Measurements from ENCODE around the gene HOXA2.
A peak's percentile ranks its signal among the peaks of the same experiment; 100 is the strongest.

The HOXA2 gene

GRCh38 chr7:27133409-27134231 lies 31.1 kb upstream of the HOXA2 start:
- H3K27ac ChIP-seq, result no peak overlapping the region
- H3K4me3 ChIP-seq, result no peak overlapping the region
- peak; percentile 43 for DNase-seq (ENCODE audit: low spot score)
- TF ChIP-seq CTCF (IDR thresholded peaks at IDR 0.05), result no peak

GRCh38 chr7:27132978-27133377 lies 30.5 kb upstream of the HOXA2 start:
- H3K4me3 ChIP-seq, result no peak overlapping the region
- no peak for TF ChIP-seq CTCF (IDR thresholded peaks at IDR 0.05)
- no peak for DNase-seq (ENCODE audit: low spot score)
- no peak overlapping the region for H3K27ac ChIP-seq

- Histone ChIP-seq H3K4me3 (no peak overlapping the region), H3K27ac (no peak overlapping the region)
- no peak for DNase-seq (ENCODE audit: low spot score)
- no peak for TF ChIP-seq CTCF (IDR thresholded peaks at IDR 0.05)
Measured at GRCh38 chr7:27132214-27132613, 29.7 kb upstream of the HOXA2 start.

- no peak for TF ChIP-seq CTCF (IDR thresholded peaks at IDR 0.05)
- peak overlapping the region; percentile 76 for H3K4me3 ChIP-seq
- no peak for DNase-seq (ENCODE audit: low spot score)
- H3K27ac ChIP-seq, result no peak overlapping the region
Measured at GRCh38 chr7:27131390-27131819, 28.9 kb upstream of the HOXA2 start.

- Histone ChIP-seq H3K4me3 (peak within 1 kb of the TSS; percentile 76), H3K27ac (peak within 1 kb of the TSS in 1 of 2 donors; percentile 81)
- no peak for TF ChIP-seq CTCF (IDR thresholded peaks at IDR 0.05)
- peak; percentile 66 for DNase-seq (ENCODE audit: low spot score)
Measured at GRCh38 chr7:27130540-27131389, 28.3 kb upstream of the HOXA2 start, which contains the start of gene HOXA4. Gene HOXA4 (minus strand): TSS chr7:27130757. CDS start chr7:27130733, 24 bp downstream.

- H3K27ac ChIP-seq, result peak overlapping the region in 1 of 2 donors; percentile 81
Measured at GRCh38 chr7:27129729-27130539, 27.5 kb upstream of the HOXA2 start.

More at GRCh38 chr7:27129729-27130539, 27.5 kb upstream of the HOXA2 start:
- peak overlapping the region; percentile 76 for H3K4me3 ChIP-seq
- TF ChIP-seq CTCF (IDR thresholded peaks at IDR 0.05), result no peak
- peak; percentile 60 for DNase-seq (ENCODE audit: low spot score)

All from coronary artery (tissue), 2 donors.